Activated B cell treated with CpG ODN at 0.5 μM for 24 hours (primary cell): Measurements from ENCODE around the gene TCF25. TPM values are rescaled to one million over a fixed set of nuclear protein-coding genes. Genes with fewer than 3 reads are reported as not detected.

Experiments
- ATAC-seq: fragments of 200-7000 bp; cut with Tn5 transposase; one replicate; pipeline ENCODE4 v1.10.0; 2021; ENCODE audit warnings: low read depth, mild to moderate bottlenecking, moderate library complexity
- CTCF ChIA-PET: fragments of 350-600 bp; sonication (Branson Sonifier 250); formaldehyde crosslinking; loops from one replicate; lab custom pipeline; 2021; ENCODE audit warnings: antibody characterized with exemption; lab: Charles Lee
- POLR2A ChIA-PET: fragments of 350-600 bp; sonication (Branson Sonifier 250); formaldehyde crosslinking; loops from one replicate; lab custom pipeline; 2021; ENCODE audit warnings: antibody characterized with exemption; lab: Charles Lee
- DNase-seq: peaks from one replicate; pipeline ENCODE4 v3.0.0; 2022
- H3K27ac Mint-ChIP-seq: one replicate; pipeline ENCODE4 v1.8.0; 2020; ENCODE audit warnings: mixed read lengths
- H3K27me3 Mint-ChIP-seq: one replicate; pipeline ENCODE4 v1.8.0; 2021; ENCODE audit warnings: mixed read lengths
- H3K36me3 Mint-ChIP-seq: one replicate; pipeline ENCODE4 v1.8.0; 2021; ENCODE audit warnings: low read depth, mixed read lengths
- H3K4me1 Mint-ChIP-seq: one replicate; pipeline ENCODE4 v1.8.0; 2021; ENCODE audit warnings: mixed read lengths
- H3K4me3 Mint-ChIP-seq: one replicate; pipeline ENCODE4 v1.8.0; 2020; ENCODE audit warnings: mild to moderate bottlenecking, mixed read lengths
- H3K9me3 Mint-ChIP-seq: one replicate; pipeline ENCODE4 v1.8.0; 2020; ENCODE audit warnings: mixed read lengths
- CTCF ChIP-seq: fragments of 200-600 bp; IDR thresholded peaks from one replicate; pipeline ENCODE4 v1.8.0; 2022; ENCODE audit warnings: antibody characterized with exemption, mild to moderate bottlenecking
- intact Hi-C: fragments of 100-400 bp; cut with micrococcal nuclease; formaldehyde crosslinking; loops from one replicate; pipeline ENCODE4 v1.15.1; 2024
- total RNA-seq: library from RNA; stranded (reverse); gene quantifications from 2 replicates; pipeline ENCODE4 v1.2.3, GENCODE V29; 2022

The TCF25 gene
- total RNA-seq, 1 donor from 2014 or later, result 273 TPM

GRCh38 chr16:89864527-89864820 lies 8.9 kb upstream of the TCF25 start:
- CTCF ChIA-PET, result interaction anchor here (1.5 kb wide), 1 partner anchor 159 kb away, joined by 8 read pairs; no protein-coding TSS in a partner anchor
- H3K4me1 Mint-ChIP-seq, result peaks cover 25% of the 10 kb centered on the region
- H3K27ac Mint-ChIP-seq, result peak overlapping the region; percentile 75
- DNase-seq (no peak), ATAC-seq (no peak)
- POLR2A ChIA-PET, result interaction anchor here (0.6 to 6.0 kb wide), 2 partner anchors 9 to 85 kb away, joined by 3 to 51 read pairs; partner anchors contain the start of gene TCF25
- intact Hi-C loops, result loop anchor here (1.0 kb wide), 1 partner anchor 9 kb away; the partner anchor contains the start of gene TCF25
- H3K36me3 Mint-ChIP-seq, result no peaks in the 10 kb centered on the region
- H3K27me3 Mint-ChIP-seq, result peaks cover 2% of the 10 kb centered on the region
- TF ChIP-seq CTCF, result no peak
- no peak overlapping the region for H3K4me3 Mint-ChIP-seq
- no peaks in the 10 kb centered on the region for H3K9me3 Mint-ChIP-seq

- H3K9me3 Mint-ChIP-seq, result no peaks in the 10 kb centered on the region
- no peak overlapping the region for H3K4me3 Mint-ChIP-seq
- peaks cover 24% of the 10 kb centered on the region for H3K4me1 Mint-ChIP-seq
- H3K27ac Mint-ChIP-seq, result no peak overlapping the region
- DNase-seq (no peak), ATAC-seq (no peak)
- no peaks in the 10 kb centered on the region for H3K27me3 Mint-ChIP-seq
- TF ChIP-seq CTCF, result no peak
- POLR2A ChIA-PET, result interaction anchor here (0.7 kb wide), 1 partner anchor 82 kb away, joined by 3 read pairs; no protein-coding TSS in a partner anchor
- intact Hi-C loops, result no loop called here
- CTCF ChIA-PET, result no interaction called here
- H3K36me3 Mint-ChIP-seq, result no peaks in the 10 kb centered on the region
Observed at GRCh38 chr16:89867918-89868317, 5.5 kb upstream of the TCF25 start.

GRCh38 chr16:89869911-89870310 lies 3.5 kb upstream of the TCF25 start:
- TF ChIP-seq CTCF, result no peak
- H3K27ac Mint-ChIP-seq, result no peak overlapping the region
- intact Hi-C loops, result loop anchor here (5.0 kb wide), 3 partner anchors 137 to 308 kb away; partner anchors contain the start of genes CDK10 and RPL13
- CTCF ChIA-PET, result interaction anchor here (1.9 kb wide), 1 partner anchor 9 kb away, joined by 5 read pairs; no protein-coding TSS in a partner anchor
- H3K9me3 Mint-ChIP-seq, result no peaks in the 10 kb centered on the region
- POLR2A ChIA-PET, result no interaction called here
- H3K4me3 Mint-ChIP-seq, result no peak overlapping the region
- no peak for ATAC-seq
- H3K36me3 Mint-ChIP-seq, result peaks cover 9% of the 10 kb centered on the region
- no peaks in the 10 kb centered on the region for H3K27me3 Mint-ChIP-seq
- peaks cover 13% of the 10 kb centered on the region for H3K4me1 Mint-ChIP-seq
- no peak for DNase-seq

GRCh38 chr16:89870440-89870839 lies 3.0 kb upstream of the TCF25 start:
- intact Hi-C loops, result loop anchor here (5.0 kb wide), 3 partner anchors 137 to 308 kb away; partner anchors contain the start of genes CDK10 and RPL13
- H3K27ac Mint-ChIP-seq, result no peak overlapping the region
- H3K4me3 Mint-ChIP-seq, result no peak overlapping the region

More at GRCh38 chr16:89870440-89870839, 3.0 kb upstream of the TCF25 start:
- Mint-ChIP-seq H3K36me3 (peaks cover 13% of the 10 kb centered on the region), H3K27me3 (no peaks in the 10 kb centered on the region), H3K4me1 (peaks cover 17% of the 10 kb centered on the region), H3K9me3 (no peaks in the 10 kb centered on the region)
- ChIA-PET POLR2A (no interaction called here), CTCF (interaction anchor here (1.9 kb wide), 1 partner anchor 9 kb away, joined by 5 read pairs; no protein-coding TSS in a partner anchor)
- DNase-seq (no peak), ATAC-seq (no peak)
- no peak for TF ChIP-seq CTCF
